ENCODE results near the gene HOXA1.

HOXA1 gene

DNA sequence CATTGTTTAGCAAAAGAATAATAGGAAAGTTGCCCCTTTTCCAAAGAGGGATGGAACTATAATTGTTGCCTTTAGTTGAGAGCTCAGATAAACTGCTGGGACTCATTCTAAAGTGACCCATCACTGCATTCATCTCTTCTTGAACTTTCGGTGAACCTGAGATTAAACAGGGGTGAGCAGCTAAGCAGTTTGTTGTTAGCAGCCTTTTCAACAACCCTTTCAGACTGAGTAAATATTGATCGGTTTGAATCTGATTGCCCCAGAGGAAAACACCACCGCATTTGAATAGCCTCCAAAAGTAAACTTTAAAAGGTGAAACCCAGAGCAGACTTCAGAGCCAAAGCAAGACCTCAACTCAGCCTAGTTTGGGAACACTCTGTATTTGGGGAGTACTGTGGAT, 4.7 kb downstream of the HOXA1 start:
- FAIRE-seq (no peak), DNase-seq (ENCODE audit: insufficient read length, low spot score) (no peak)
- TF ChIP-seq, protein P1, sequence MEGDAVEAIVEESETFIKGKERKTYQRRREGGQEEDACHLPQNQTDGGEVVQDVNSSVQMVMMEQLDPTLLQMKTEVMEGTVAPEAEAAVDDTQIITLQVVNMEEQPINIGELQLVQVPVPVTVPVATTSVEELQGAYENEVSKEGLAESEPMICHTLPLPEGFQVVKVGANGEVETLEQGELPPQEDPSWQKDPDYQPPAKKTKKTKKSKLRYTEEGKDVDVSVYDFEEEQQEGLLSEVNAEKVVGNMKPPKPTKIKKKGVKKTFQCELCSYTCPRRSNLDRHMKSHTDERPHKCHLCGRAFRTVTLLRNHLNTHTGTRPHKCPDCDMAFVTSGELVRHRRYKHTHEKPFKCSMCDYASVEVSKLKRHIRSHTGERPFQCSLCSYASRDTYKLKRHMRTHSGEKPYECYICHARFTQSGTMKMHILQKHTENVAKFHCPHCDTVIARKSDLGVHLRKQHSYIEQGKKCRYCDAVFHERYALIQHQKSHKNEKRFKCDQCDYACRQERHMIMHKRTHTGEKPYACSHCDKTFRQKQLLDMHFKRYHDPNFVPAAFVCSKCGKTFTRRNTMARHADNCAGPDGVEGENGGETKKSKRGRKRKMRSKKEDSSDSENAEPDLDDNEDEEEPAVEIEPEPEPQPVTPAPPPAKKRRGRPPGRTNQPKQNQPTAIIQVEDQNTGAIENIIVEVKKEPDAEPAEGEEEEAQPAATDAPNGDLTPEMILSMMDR (IDR thresholded peaks at IDR 0.05; ENCODE audit: insufficient read depth, missing control alignments) = no peak

DNA sequence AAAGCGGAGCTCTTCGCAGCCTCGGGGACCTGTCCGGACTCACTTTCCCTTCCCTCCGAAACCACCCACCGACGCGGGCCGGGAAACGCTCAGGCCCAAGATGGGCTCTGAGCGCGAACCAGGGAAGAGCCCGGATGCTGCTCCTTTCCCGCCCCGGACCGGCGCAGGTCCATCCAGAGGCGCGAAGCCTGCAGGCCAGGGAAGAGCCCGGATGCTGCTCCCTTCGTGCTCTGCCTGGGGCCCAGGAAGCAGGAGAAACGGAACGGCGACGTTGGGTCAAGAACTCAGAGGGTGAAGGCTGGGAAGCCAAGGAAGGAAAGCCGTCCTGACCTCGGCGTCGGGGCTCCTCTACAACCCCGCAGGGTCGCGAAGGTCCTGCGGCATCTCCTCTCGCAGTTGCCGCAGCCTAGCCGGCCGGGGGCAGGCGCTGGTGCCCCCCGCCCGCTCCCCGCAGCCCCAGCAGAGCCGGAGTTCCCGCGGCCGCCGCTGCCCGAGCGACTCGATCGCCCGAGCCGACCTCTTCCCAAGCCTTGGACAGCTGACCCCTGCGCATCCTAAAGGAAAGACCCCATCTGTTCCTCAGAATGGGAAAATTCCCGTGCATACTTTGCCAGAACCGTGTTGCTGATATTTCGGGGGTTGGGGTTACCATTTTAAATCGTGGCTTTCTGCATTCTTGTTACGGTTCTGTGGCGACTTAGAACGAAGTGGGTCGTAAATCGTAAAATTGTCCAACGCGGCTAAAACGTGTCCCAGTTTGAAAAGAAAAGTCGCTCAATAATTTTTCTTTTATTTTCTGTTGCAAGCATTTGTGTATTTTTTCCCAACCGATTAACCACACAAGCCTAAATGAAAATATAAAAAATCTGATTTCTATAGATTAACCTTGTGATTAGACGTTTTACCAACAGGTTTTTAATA, 7.5 kb downstream of the HOXA1 start:
- DNase-seq (ENCODE audit: insufficient read length, low spot score) (no peak), FAIRE-seq (no peak)
- TF ChIP-seq, protein P1 (IDR thresholded peaks at IDR 0.05; ENCODE audit: insufficient read depth, missing control alignments) = no peak

DNA sequence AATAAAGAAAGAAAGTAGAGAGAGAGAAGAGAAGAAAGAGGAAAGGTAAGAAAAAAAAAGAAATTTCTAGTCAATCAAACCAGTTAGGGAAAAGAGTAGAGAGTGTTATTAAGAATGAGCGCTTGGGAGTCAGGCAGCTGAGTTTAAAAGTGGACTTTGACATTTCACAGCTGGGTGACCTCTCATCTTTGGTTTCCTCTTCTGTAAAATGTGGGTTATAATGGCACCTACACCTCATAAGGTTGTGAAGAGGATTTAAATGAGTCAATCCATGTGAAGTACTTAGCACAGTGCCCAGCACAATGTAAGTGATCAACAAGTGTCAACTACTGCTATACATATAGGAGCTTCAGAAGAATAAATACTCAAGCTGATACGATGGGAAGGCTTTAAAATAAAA, 12.2 kb downstream of the HOXA1 start:
- DNase-seq (ENCODE audit: insufficient read length, low spot score) = no peak
- TF ChIP-seq, protein P1 (IDR thresholded peaks at IDR 0.05; ENCODE audit: insufficient read depth, missing control alignments) = no peak
- no peak for FAIRE-seq

DNA sequence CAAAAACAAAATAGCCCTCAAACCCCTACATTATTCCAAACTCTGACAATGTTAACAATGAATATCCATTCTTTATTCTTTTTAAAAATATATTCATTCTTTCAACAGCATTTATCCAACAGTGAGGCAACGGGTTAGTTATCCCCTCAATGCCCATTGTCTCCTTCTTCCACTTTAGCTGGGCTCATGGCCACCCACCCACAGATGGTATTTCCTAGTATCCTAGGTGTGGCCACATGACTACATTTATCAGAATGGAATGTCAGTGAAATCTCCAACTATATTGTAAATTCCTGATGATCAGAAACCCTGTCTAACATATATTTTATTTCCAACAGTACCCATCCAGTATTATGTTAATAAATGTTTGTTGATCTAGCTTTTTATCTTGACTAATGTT, 13.6 kb downstream of the HOXA1 start:
- DNase-seq (ENCODE audit: insufficient read length, low spot score) (no peak), FAIRE-seq (no peak)
- TF ChIP-seq, protein P1 (IDR thresholded peaks at IDR 0.05; ENCODE audit: insufficient read depth, missing control alignments) = no peak

DNA sequence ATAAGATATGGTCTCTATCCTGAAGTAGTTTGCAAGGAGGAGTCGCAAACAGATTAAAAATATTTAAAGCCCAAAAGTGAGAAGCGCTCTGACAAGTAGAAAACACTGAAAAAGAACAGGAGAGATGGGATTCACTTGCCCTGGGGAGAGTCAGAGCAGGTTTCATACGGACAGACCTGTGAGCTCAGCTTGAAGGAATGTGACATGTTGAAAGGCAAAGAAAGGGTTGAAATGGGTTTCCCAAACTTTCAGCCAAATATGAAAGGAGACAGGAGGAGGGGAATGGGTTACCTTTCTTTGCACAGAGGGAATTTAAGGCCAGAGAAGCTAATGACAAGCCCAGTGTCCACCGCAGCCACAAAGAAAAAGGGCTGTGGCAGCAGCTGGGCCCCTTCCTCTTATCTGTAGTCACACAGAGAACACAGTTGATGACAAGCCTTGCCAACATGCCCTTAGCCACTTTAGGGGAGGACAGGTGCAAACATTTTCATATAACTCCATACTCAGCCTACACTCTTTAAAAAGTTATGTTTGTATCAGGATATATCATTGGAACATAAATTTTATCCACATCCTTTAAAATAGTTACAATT, 14.9 kb downstream of the HOXA1 start:
- TF ChIP-seq, protein P1 (IDR thresholded peaks at IDR 0.05; ENCODE audit: insufficient read depth, missing control alignments) = no peak
- no peak for FAIRE-seq
- DNase-seq (ENCODE audit: insufficient read length, low spot score) = no peak

DNA sequence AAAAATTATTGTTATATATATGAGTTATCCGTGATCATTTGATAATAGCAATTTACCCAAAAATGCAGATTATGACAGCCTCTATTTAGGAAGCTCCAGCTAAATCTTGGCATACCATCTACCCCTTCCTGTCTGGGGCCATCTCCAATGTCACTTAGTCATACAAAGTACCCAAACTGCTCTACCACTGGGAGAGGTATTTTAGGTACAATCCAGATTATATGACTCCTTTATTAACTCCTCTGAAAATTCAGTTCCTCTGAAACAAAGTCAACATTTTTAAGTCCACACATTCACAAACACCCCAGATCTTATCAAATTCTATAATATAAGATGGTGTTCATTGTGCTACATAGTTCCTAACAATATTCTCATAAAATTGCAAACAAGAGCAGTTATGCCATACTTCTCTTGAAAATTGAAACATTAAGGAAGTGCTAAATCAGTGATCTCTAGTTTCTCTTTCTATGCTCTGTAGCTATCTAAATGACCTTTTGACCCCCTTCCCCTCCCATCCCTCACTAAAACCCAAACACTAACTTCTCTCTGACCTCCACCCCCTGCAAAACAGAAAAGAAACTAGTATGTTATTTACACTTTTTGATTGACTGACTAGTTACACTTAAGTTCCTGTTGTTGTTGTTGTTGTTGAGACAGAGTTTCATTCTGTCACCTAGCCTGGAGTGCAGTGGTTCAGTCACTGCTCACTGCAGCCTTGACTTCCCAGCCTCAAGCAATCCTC, 16.4 kb downstream of the HOXA1 start:
- TF ChIP-seq, protein P1 (IDR thresholded peaks at IDR 0.05; ENCODE audit: insufficient read depth, missing control alignments) = no peak
- no peak for DNase-seq (ENCODE audit: insufficient read length, low spot score)
- no peak for FAIRE-seq

All from D721Med (cell line).